ENCODE results near the gene ERP44.
"Not testable (repeated sequence)": the region's sequence is repeated elsewhere in the genome, so short reads cannot be mapped to it uniquely, and the experiment has no call there.

ERP44 gene

DNA sequence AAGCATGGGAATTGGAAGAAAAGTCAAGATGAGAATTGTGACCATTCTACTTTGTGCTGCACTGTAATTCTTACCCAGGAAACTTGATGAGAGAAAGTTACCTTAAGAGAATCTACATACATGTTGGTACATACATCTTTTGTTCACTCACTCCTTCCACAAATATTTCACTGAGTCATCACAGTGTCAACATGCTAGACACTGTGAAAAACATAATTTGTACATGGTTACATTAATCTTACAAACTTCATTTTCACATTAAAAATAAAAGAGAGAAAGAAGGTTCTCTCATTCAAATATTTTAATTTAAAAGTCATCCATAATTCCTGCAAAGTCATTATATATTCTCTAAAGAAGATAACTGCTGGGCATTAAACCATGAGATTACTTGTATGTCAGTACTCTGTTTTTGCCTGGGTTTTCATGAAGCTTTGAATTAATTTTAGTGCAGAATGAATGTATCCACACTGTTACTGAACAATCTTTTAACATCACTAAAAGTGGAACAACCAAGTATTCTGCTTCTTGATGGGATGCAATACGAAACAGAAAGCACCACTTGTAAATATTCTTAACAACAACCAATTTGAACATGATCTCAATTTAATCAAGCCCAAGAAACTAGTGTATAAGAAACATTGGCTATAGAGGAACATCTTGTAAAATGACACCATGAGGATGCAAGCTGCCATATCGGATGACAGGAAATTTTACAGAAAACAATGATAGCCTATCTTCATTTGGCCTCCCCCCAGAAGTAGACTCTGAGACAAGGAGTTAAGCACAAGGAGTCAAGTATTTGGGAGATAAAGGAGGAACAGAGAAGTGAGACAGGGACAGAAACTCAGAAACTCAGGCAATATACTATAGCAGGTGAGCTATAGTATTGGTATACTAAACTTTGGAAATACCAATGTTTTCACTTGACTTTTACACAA, 28.4 kb downstream of the ERP44 start:
- FAIRE-seq (no peak), DNase-seq (ENCODE audit: low spot score) (no peak)

- not testable (repeated sequence) for DNase-seq (ENCODE audit: low spot score); FAIRE-seq
Observed at GRCh38 chr9:100069068-100069467, 29.7 kb downstream of the ERP44 start.

DNA sequence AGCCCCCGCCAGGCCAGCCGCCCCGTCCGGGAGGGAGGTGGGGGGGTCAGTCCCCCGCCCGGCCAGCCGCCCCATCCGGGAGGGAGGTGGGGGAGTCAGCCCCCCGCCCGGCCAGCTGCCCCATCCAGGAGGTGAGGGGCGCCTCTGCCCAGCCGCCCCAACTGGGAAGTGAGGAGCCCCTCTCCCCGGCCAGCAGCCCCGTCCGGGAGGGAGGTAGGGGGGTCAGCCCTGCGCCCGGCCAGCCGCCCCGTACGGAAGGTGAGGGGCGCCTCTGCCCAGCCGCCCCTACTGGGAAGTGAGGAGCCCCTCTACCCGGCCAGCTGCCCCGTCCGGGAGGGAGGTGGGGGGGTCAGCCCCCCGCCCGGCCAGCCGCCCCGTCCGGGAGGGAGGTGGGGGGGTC, 30.8 kb downstream of the ERP44 start:
- not testable (repeated sequence) for DNase-seq (ENCODE audit: low spot score); FAIRE-seq

DNA sequence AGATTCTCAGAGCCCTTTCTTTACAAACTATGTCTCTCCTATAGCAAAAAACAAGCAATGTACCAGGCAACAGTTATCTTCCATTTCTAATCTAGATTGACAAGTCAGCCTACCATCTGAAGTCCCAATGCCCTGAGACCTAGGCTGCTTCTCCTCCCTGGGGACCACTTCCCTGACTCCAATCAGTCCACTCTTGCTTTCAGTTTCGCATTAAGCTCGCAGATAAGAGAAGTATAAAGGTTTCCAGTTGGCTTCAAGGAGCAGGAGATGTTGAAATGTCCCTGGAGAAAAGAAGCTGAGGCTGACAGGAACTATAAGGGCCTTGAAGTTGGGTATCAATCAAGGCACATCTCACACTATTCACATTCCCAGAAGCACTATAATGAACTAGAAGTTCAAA, 32.3 kb downstream of the ERP44 start:
- DNase-seq (ENCODE audit: low spot score) (no peak), FAIRE-seq (no peak)

DNA sequence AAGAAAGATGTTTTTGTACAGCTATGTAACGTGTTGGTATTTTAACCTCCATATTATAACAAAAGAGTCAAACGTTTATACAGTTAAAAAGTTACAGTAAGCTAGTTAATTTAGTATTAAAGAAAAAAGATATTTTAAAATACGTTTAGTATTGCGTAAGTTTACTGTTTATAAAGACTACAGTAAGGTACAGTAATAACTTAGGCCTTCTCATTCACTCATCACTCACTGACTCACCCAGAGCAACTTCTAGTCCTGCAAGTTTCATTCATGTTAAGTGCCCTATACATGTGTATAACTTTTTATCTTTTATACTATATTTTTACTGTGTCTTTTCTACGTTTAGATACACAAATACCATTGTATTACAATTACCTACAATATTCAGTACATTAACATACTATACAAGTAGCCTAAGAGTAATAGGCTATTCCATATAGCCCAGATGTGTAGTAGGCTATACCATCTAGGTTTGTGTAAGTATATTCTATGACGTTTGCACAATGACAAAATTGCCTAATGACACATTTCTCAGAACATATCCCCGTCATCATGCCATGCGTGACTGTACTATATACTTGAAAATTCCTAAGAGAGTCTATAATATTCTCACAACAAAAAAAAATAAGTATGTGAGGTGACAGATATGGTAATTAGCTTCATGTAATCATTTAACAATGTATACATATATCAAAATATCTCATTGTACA, 33.8 kb downstream of the ERP44 start:
- FAIRE-seq (no peak), DNase-seq (ENCODE audit: low spot score) (no peak)

GRCh38 chr9:100063185-100063584, 35.6 kb downstream of the ERP44 start:
- FAIRE-seq: no peak
- no peak for DNase-seq (ENCODE audit: low spot score)

DNA sequence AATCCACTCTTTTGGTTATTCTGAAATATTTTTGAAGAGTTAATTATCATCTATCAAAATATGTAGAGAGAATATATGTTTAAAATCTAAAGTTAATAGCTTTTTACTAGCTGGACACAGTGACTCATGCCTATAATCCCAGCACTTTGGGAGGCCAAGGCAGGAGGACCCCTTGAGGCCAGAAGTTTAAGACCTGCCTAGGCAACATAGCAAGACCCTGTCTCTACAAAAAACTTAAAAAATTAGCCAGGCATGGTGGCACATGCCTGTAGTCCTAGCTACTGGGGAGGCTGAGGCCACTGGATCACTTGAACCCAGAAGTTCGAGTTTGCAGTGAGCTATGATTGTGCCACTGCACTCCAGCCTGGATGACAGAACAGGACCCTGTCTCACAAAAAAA, 36.1 kb downstream of the ERP44 start:
- not testable (repeated sequence) for FAIRE-seq; DNase-seq (ENCODE audit: low spot score)

GRCh38 chr9:100058699-100059579, 39.9 kb downstream of the ERP44 start:
- DNase-seq (ENCODE audit: low spot score) (no peak), FAIRE-seq (no peak)

DNA sequence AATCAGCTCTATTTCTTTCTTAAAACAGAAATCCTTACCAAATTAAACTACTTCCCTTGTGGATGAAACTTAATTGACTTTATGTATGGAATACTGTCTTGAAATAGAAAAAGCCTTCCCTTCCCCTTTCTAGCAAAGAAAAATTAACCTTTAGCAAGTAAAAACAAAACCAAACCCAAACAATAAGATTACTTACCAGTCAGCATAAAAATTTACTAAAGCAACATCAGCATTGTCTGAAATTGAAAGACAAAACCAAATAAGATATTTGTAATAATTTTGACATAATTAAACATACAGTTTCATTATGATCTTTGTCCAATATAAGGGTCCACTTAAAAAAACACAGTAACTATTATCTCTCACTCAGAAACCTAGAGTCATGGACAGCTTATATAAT, 41.2 kb downstream of the ERP44 start:
- FAIRE-seq (no peak), DNase-seq (ENCODE audit: low spot score) (no peak)

GRCh38 chr9:100056561-100056960, 42.2 kb downstream of the ERP44 start:
- FAIRE-seq (no peak), DNase-seq (ENCODE audit: low spot score) (no peak)

DNA sequence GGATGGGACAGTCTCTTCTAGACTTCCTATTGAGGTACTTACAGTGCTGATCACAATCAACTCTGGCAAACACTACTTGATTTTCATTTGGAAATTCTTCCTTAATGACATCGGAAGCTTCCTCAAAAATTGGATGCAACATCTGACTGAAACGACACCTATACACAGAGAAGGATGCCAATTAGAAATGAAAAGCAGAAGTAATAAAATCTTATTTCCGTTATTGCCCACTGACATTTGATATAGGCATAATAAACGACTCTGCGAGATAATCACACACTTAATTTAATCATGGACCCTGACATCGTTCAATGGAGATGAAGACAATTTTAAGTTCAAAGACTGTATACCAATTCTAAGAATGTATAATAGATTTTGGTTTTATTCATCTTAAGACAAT, 46.4 kb downstream of the ERP44 start:
- FAIRE-seq: no peak
- no peak for DNase-seq (ENCODE audit: low spot score)

- FAIRE-seq (no peak), DNase-seq (ENCODE audit: low spot score) (no peak)
Observed at GRCh38 chr9:100049551-100049950, 49.2 kb downstream of the ERP44 start.

DNA sequence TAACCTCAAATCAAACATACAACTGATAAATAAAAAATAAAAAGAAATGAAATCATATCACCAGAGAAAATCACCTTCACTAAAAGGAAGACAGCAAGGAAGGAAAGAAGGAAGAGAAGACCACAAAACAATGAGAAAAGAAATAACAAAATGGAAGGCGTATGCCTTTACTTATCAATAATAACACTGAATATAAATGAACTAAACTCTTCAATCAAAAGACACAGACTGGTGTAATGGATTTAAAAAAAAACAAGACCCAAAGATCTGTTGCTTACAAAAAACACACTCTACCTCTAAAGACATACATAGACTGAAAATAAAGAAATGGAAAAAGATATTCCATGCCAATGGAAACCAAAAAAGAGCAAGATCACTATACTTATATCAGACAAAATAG, 60.3 kb downstream of the ERP44 start:
- no peak for FAIRE-seq

GRCh38 chr9:100033877-100034551, 64.8 kb downstream of the ERP44 start:
- DNase-seq (ENCODE audit: low spot score): no peak
- FAIRE-seq: no peak

More for the DNA sequence above, 60.3 kb downstream of the ERP44 start:
- DNase-seq (ENCODE audit: low spot score): no peak

- FAIRE-seq: no peak
- no peak for DNase-seq (ENCODE audit: low spot score)
Observed at GRCh38 chr9:100030548-100030947, 68.3 kb downstream of the ERP44 start.

- FAIRE-seq (no peak), DNase-seq (ENCODE audit: low spot score) (no peak)
Observed at GRCh38 chr9:100029251-100029650, 69.5 kb downstream of the ERP44 start.

DNA sequence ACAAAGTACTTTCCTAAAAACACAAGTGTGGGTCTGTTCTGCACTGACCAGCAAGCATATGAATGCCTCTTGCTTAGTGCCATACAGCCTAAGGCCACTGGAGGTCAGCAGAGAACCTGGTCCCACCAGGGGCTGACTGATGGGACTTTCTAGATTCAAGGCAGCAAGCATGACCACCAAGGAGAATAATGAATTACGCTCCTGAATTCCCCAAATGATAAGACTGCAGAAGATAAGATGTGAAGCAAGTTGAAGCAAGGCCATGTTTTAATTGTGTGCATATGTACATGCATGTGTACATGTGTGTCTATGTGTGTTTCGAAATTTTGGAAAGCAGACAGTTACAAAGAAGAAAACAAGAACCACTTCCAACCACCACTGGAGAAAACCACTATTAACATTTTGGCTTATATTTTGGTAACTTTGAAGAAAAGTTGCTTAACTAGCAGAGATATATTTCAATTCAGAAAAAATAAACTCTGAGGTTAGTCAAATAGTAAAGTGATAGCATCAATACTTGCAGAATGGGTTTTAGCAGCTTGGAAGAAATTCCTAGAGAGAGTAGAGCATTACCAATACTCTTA, 70.5 kb downstream of the ERP44 start:
- FAIRE-seq: no peak
- DNase-seq (ENCODE audit: low spot score): peak; percentile 66

DNA sequence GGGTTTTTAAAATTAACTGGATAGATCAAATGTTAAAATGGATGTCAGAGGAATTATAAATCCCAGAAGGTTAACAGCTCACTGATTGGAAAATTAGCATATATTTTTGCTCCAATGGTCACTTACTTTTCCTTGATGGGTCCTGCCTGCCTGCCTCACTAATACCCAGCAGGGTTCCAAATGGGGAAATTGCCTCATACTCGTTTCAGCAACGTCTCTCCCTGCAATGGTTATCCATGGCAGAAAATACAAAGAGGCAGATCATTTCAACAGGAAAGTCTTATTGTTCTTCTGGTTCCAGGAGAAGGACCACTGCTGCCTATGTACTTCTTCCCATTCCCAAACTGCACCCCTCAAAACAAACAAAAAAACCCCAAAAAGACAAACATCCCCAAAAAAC, 71.3 kb downstream of the ERP44 start:
- FAIRE-seq (no peak), DNase-seq (ENCODE audit: low spot score) (no peak)

GRCh38 chr9:100021931-100022330, 76.9 kb downstream of the ERP44 start:
- FAIRE-seq: no peak

GRCh38 chr9:100020121-100020795, 78.5 kb downstream of the ERP44 start:
- DNase-seq (ENCODE audit: low spot score) (no peak), FAIRE-seq (no peak)

More at GRCh38 chr9:100021931-100022330, 76.9 kb downstream of the ERP44 start:
- no peak for DNase-seq (ENCODE audit: low spot score)

Data from urothelium cell line (cell line).